HepG2 (cell line): ENCODE data around the gene RRP36. TPM values are rescaled to one million over a fixed set of nuclear protein-coding genes. Genes with fewer than 3 reads are reported as not detected.

Source experiments
- BORCS8-MEF2B ChIP-seq: sonication (generic); formaldehyde crosslinking; IDR thresholded peaks from 2 replicates; pipeline ENCODE4 v1.8.0; 2022; ENCODE audit warnings: mild to moderate bottlenecking, missing genetic modification reagents
- GLI4 ChIP-seq: sonication (generic); formaldehyde crosslinking; IDR thresholded peaks from 2 replicates; pipeline ENCODE4 v1.5.1; 2020; ENCODE audit warnings: missing genetic modification reagents, mild to moderate bottlenecking, moderate library complexity, borderline replicate concordance
- HMGXB4 ChIP-seq, 2 experiments: sonication (generic) in 1 of 2; formaldehyde crosslinking in 1 of 2; IDR thresholded peaks; 2 replicates each; pipeline versions ENCODE4 v1.4.0 to v1.6.1; 2018 to 2020; ENCODE audit warnings: missing genetic modification reagents in 2 of 2, borderline replicate concordance in 1 of 2, low read depth in 1 of 2, mild to moderate bottlenecking in 1 of 2, missing biosample characterization in 1 of 2
- MLX ChIP-seq: IDR thresholded peaks from 2 replicates; pipeline ENCODE4 v1.6.1; 2016
- SALL2 ChIP-seq: sonication (generic); formaldehyde crosslinking; IDR thresholded peaks from 2 replicates; pipeline ENCODE4 v1.8.1; 2023; ENCODE audit warnings: mild to moderate bottlenecking, missing genetic modification reagents, inconsistent platforms
- U2AF2 ChIP-seq: fragments of 200-400 bp; formaldehyde crosslinking; IDR thresholded peaks from 2 replicates; pipeline ENCODE4 v1.6.1; 2017; ENCODE audit warnings: low read depth, mild to moderate bottlenecking, low read length
- ZBTB38 ChIP-seq: sonication (generic); formaldehyde crosslinking; IDR thresholded peaks from 2 replicates; pipeline ENCODE4 v1.5.1; 2020; ENCODE audit warnings: mild to moderate bottlenecking, missing genetic modification reagents
- ZBTB4 ChIP-seq: sonication (generic); formaldehyde crosslinking; IDR thresholded peaks from 2 replicates; pipeline ENCODE4 v1.4.0; 2020; ENCODE audit warnings: missing genetic modification reagents, mild to moderate bottlenecking, borderline replicate concordance
- ZMYM4 ChIP-seq: sonication (generic); formaldehyde crosslinking; IDR thresholded peaks from 2 replicates; pipeline ENCODE4 v1.8.1; 2023; ENCODE audit warnings: mild to moderate bottlenecking, missing genetic modification reagents
- ZNF296 ChIP-seq: sonication (generic); formaldehyde crosslinking; conservative IDR thresholded peaks from 2 replicates; pipeline ENCODE4 v1.5.0; 2020; ENCODE audit warnings: mild to moderate bottlenecking, missing genetic modification reagents
- ZNF414 ChIP-seq: sonication (generic); formaldehyde crosslinking; IDR thresholded peaks from 2 replicates; pipeline ENCODE4 v1.5.0; 2020; ENCODE audit warnings: missing genetic modification reagents
- ZNF567 ChIP-seq: sonication (generic); formaldehyde crosslinking; IDR thresholded peaks from 2 replicates; pipeline ENCODE4 v1.8.1; 2023; ENCODE audit warnings: mild to moderate bottlenecking, missing genetic modification reagents, borderline replicate concordance
- ZNF569 ChIP-seq: sonication (generic); formaldehyde crosslinking; IDR thresholded peaks from 2 replicates; pipeline ENCODE4 v1.5.0; 2020; ENCODE audit warnings: mild to moderate bottlenecking, missing genetic modification reagents, moderate library complexity, borderline replicate concordance
- polyA plus RNA-seq, 8 experiments: library from polyadenylated mRNA; depleted of rRNA in 3 of 8; stranded (reverse) in 7 of 8; unstranded in 1 of 8; fragments of >200 nt; fragmentation: Illumina TruSeq in 4 of 8; extraction: Trizol in 4 of 8; gene quantifications; 2 replicates each; pipeline versions ENCODE4 v1.2.1 to v1.2.3, GENCODE V29; 2011 to 2016; ENCODE audit warnings: low read depth in 4 of 8, missing spikeins in 1 of 8, mixed read lengths in 1 of 8; ENCODE audit not compliant: insufficient read depth in 1 of 8
- total RNA-seq, 5 experiments: library from RNA; depleted of rRNA; stranded (reverse); fragments of >200 nt; fragmentation: Illumina TruSeq; extraction: Trizol; gene quantifications; 2 replicates each; pipeline ENCODE4 v1.2.3, GENCODE V29; 2016; ENCODE audit warnings: low read depth in 1 of 5
- TF ChIP-seq, protein P1 (sequence below): sonication (generic); formaldehyde crosslinking; IDR thresholded peaks from 2 replicates; pipeline ENCODE4 v1.9.0; 2021; ENCODE audit warnings: mild to moderate bottlenecking, missing genetic modification reagents

RRP36 gene
- total and polyA plus RNA-seq, 2 of the 13 experiments (the other 11 are each of a cell fraction or from before 2014, with no cell fraction given): 29.5 to 144 TPM

DNA sequence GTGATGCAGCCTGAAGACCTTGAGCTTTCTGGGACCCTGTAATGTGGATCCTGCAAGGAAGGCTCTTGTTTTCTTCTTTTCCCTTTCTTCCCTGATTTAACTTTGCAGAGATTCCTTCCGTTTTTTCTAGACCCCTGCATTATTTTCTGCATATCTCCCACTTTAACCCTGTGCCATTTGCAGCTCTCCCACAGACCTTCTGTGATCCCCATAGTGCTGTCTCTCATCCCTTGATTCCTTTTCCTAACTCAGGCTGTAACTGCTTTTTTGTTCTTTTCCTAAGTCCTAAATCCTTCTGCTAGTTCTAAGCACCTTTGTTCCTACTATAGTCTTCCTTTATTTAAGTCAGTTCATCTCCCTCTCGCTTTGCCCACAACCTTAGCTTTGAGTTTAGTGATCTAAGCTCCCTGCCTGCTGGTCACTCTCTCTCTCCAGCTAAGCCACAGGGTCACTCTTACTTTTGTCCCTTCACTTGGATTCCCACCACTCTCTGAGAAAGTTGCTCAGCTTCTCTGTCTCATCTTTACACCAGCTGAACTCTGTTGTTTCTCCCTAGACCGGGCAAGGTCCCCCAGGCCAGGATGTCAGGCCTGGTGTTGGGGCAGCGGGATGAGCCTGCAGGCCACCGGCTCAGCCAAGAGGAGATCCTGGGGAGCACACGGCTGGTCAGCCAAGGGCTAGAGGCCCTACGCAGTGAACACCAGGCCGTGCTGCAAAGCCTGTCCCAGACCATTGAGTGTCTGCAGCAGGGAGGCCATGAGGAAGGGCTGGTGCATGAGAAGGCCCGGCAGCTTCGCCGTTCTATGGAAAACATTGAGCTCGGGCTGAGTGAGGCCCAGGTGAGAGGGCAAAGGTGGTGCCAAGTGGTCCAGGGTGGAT lies 39.6 kb downstream of the RRP36 start (continued):
- TF ChIP-seq ZBTB4 (CRISPR knock-in tag) (no peak), SALL2 (CRISPR knock-in tag) (no peak), MLX (CRISPR knock-in tag) (no peak), ZNF296 (CRISPR knock-in tag) (no peak), BORCS8-MEF2B (peak; percentile 51; the same call in 1 of the 2 replicates), ZMYM4 (CRISPR knock-in tag) (0 out of 2 replicates have a peak, but pooled peaks have one; percentile 7), GLI4 (CRISPR knock-in tag) (0 out of 2 replicates have a peak, but pooled peaks have one; percentile 27), ZNF567 (CRISPR knock-in tag) (peak; percentile 71; the same call in 1 of the 2 replicates), HMGXB4 (CRISPR knock-in tag; IDR thresholded peaks at IDR 0.05; ENCODE audit: borderline replicate concordance in 1 of 2, low read depth in 1 of 2) (0 out of 4 replicates have a peak, but pooled peaks of 1 of the 2 experiments have one; percentile 8), ZBTB38 (CRISPR knock-in tag) (peak; percentile 89), U2AF2 (no peak), ZNF414 (CRISPR knock-in tag) (no peak), ZNF569 (peak; percentile 12; the same call in 1 of the 2 replicates)
- TF ChIP-seq, protein P1, sequence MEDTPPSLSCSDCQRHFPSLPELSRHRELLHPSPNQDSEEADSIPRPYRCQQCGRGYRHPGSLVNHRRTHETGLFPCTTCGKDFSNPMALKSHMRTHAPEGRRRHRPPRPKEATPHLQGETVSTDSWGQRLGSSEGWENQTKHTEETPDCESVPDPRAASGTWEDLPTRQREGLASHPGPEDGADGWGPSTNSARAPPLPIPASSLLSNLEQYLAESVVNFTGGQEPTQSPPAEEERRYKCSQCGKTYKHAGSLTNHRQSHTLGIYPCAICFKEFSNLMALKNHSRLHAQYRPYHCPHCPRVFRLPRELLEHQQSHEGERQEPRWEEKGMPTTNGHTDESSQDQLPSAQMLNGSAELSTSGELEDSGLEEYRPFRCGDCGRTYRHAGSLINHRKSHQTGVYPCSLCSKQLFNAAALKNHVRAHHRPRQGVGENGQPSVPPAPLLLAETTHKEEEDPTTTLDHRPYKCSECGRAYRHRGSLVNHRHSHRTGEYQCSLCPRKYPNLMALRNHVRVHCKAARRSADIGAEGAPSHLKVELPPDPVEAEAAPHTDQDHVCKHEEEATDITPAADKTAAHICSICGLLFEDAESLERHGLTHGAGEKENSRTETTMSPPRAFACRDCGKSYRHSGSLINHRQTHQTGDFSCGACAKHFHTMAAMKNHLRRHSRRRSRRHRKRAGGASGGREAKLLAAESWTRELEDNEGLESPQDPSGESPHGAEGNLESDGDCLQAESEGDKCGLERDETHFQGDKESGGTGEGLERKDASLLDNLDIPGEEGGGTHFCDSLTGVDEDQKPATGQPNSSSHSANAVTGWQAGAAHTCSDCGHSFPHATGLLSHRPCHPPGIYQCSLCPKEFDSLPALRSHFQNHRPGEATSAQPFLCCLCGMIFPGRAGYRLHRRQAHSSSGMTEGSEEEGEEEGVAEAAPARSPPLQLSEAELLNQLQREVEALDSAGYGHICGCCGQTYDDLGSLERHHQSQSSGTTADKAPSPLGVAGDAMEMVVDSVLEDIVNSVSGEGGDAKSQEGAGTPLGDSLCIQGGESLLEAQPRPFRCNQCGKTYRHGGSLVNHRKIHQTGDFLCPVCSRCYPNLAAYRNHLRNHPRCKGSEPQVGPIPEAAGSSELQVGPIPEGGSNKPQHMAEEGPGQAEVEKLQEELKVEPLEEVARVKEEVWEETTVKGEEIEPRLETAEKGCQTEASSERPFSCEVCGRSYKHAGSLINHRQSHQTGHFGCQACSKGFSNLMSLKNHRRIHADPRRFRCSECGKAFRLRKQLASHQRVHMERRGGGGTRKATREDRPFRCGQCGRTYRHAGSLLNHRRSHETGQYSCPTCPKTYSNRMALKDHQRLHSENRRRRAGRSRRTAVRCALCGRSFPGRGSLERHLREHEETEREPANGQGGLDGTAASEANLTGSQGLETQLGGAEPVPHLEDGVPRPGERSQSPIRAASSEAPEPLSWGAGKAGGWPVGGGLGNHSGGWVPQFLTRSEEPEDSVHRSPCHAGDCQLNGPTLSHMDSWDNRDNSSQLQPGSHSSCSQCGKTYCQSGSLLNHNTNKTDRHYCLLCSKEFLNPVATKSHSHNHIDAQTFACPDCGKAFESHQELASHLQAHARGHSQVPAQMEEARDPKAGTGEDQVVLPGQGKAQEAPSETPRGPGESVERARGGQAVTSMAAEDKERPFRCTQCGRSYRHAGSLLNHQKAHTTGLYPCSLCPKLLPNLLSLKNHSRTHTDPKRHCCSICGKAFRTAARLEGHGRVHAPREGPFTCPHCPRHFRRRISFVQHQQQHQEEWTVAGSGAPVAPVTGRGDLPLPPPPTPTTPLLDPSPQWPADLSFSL (CRISPR knock-in tag): no peak
